ENCODE measurements around the gene PRKCA.

The PRKCA gene

GRCh38 chr17:66775881-66776400 is 473.5 kb downstream of the PRKCA start:
- no peak for DNase-seq (ENCODE audit: low read depth)
- TF ChIP-seq CTCF (IDR thresholded peaks at IDR 0.05; ENCODE audit: low read length, missing control alignments) = no peak
- H3K4me3 ChIP-seq (replicated peaks; ENCODE audit: low read depth, low read length) = no peak overlapping the region

GRCh38 chr17:66776999-66777688 is 474.7 kb downstream of the PRKCA start:
- DNase-seq (ENCODE audit: low read depth) = no peak
- no peak overlapping the region for H3K4me3 ChIP-seq (replicated peaks; ENCODE audit: low read depth, low read length)
- no peak for TF ChIP-seq CTCF (IDR thresholded peaks at IDR 0.05; ENCODE audit: low read length, missing control alignments)

GRCh38 chr17:66777689-66778225 is 475.3 kb downstream of the PRKCA start:
- TF ChIP-seq CTCF (IDR thresholded peaks at IDR 0.05; ENCODE audit: low read length, missing control alignments) = no peak
- H3K4me3 ChIP-seq (replicated peaks; ENCODE audit: low read depth, low read length) = no peak overlapping the region
- peak; percentile 27 for DNase-seq (ENCODE audit: low read depth)

GRCh38 chr17:66778531-66779236 is 476.3 kb downstream of the PRKCA start:
- TF ChIP-seq CTCF (IDR thresholded peaks at IDR 0.05; ENCODE audit: low read length, missing control alignments) = no peak
- no peak for DNase-seq (ENCODE audit: low read depth)

GRCh38 chr17:66779237-66779606 is 476.8 kb downstream of the PRKCA start:
- TF ChIP-seq CTCF (IDR thresholded peaks at IDR 0.05; ENCODE audit: low read length, missing control alignments) = no peak
- H3K4me3 ChIP-seq (replicated peaks; ENCODE audit: low read depth, low read length) = no peak overlapping the region
- DNase-seq (ENCODE audit: low read depth) = no peak

More at GRCh38 chr17:66778531-66779236, 476.3 kb downstream of the PRKCA start:
- H3K4me3 ChIP-seq (replicated peaks; ENCODE audit: low read depth, low read length) = no peak overlapping the region

GRCh38 chr17:66781135-66781534 is 478.7 kb downstream of the PRKCA start:
- no peak overlapping the region for H3K4me3 ChIP-seq (replicated peaks; ENCODE audit: low read depth, low read length)
- TF ChIP-seq CTCF (IDR thresholded peaks at IDR 0.05; ENCODE audit: low read length, missing control alignments) = no peak
- no peak for DNase-seq (ENCODE audit: low read depth)
